22Rv1 (cell line): ENCODE measurements around the gene GRIFIN.

Experiments
- H3K27ac ChIP-seq: fragments of 450-650 bp; 2 replicates; pipeline ENCODE4 v1.5.1; 2017
- CTCF ChIP-seq: fragments of 450-650 bp; IDR thresholded peaks from 2 replicates; pipeline ENCODE4 v1.5.1; 2017; ENCODE audit warnings: mild to moderate bottlenecking
- ZFX ChIP-seq: fragments of 450-650 bp; IDR thresholded peaks from 2 replicates; pipeline ENCODE4 v1.6.1; 2017; ENCODE audit warnings: antibody characterized with exemption, borderline replicate concordance

Gene GRIFIN

GRCh38 chr7:2502647-2502966 is 26.4 kb upstream of the GRIFIN start:
- TF ChIP-seq ZFX (no peak), CTCF (no peak)
- no peak overlapping the region for H3K27ac ChIP-seq

GRCh38 chr7:2501947-2502646 is 25.9 kb upstream of the GRIFIN start:
- H3K27ac ChIP-seq, result no peak overlapping the region
- TF ChIP-seq ZFX (no peak), CTCF (no peak)

GRCh38 chr7:2500701-2501100 is 24.5 kb upstream of the GRIFIN start:
- no peak overlapping the region for H3K27ac ChIP-seq
- TF ChIP-seq CTCF (no peak), ZFX (no peak)

GRCh38 chr7:2499719-2500430 is 23.7 kb upstream of the GRIFIN start:
- H3K27ac ChIP-seq, result no peak overlapping the region
- no peak for TF ChIP-seq CTCF
- no peak for TF ChIP-seq ZFX

GRCh38 chr7:2499181-2499580 is 23.0 kb upstream of the GRIFIN start:
- TF ChIP-seq CTCF, result no peak
- TF ChIP-seq ZFX, result no peak

GRCh38 chr7:2498708-2499107 is 22.5 kb upstream of the GRIFIN start:
- no peak overlapping the region for H3K27ac ChIP-seq
- TF ChIP-seq CTCF (no peak), ZFX (no peak)

More at GRCh38 chr7:2499181-2499580, 23.0 kb upstream of the GRIFIN start:
- no peak overlapping the region for H3K27ac ChIP-seq
